ENCODE measurements around the gene NME5. TPM values are rescaled to one million over a fixed set of nuclear protein-coding genes. Genes with fewer than 3 reads are reported as not detected.

Gene NME5
- total RNA-seq, 4 donors from 2014 or later, result 4.3 to 14.4 (median 12.0) TPM

DNA sequence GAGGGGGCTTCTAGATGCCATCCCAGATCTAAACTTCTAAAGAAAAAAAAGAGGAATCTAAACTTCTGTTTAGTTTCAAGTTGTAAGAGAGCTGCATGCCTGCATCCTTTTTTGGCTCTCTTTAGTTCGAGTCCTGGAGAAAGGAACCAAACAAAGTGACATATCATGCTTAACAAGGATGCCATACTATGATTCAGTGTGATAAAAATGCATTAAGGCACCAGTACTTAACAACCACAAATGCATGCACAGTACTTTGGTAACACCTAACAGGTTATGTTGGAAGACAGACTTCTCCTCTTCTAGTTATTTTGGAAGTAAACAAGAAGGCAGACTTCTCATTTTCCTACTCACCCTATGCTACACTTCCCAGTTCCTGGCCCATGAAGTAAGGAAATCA lies 27.3 kb downstream of the NME5 start:
- Histone ChIP-seq H3K9me3 (no peaks in the 10 kb centered on the region), H3K27ac (no peak overlapping the region), H3K36me3 (no peaks in the 10 kb centered on the region), H3K27me3 (no peaks in the 10 kb centered on the region), H3K4me1 (peaks cover 5 to 13% of the 10 kb centered on the region in 2 donors), H3K4me3 (replicated peaks in 1 of 3) (no peak overlapping the region)
- DNase-seq, result no peak
- WGBS, 2 donors, result 43 to 59% methylated on average over 1 of the region's 1 CpG
- intact Hi-C loops (cut with DNase I), result no loop called here
- no peak for TF ChIP-seq POLR2A (IDR thresholded peaks at IDR 0.05)
- no peak for TF ChIP-seq CTCF (IDR thresholded peaks at IDR 0.05)

GRCh38 chr5:138111181-138111580 lies 28.0 kb downstream of the NME5 start:
- peaks cover 5 to 13% of the 10 kb centered on the region in 2 donors for H3K4me1 ChIP-seq
- no peaks in the 10 kb centered on the region for H3K27me3 ChIP-seq
- H3K36me3 ChIP-seq, result no peaks in the 10 kb centered on the region
- no peak overlapping the region for H3K4me3 ChIP-seq (replicated peaks in 1 of 3)
- TF ChIP-seq CTCF (IDR thresholded peaks at IDR 0.05) (no peak), POLR2A (IDR thresholded peaks at IDR 0.05) (no peak)
- 69 to 70% methylated on average over 4 of the region's 4 CpGs for WGBS, 2 donors
- intact Hi-C loops (cut with DNase I), result no loop called here
- H3K27ac ChIP-seq, result no peak overlapping the region
- H3K9me3 ChIP-seq, result no peaks in the 10 kb centered on the region
- DNase-seq, result no peak

DNA sequence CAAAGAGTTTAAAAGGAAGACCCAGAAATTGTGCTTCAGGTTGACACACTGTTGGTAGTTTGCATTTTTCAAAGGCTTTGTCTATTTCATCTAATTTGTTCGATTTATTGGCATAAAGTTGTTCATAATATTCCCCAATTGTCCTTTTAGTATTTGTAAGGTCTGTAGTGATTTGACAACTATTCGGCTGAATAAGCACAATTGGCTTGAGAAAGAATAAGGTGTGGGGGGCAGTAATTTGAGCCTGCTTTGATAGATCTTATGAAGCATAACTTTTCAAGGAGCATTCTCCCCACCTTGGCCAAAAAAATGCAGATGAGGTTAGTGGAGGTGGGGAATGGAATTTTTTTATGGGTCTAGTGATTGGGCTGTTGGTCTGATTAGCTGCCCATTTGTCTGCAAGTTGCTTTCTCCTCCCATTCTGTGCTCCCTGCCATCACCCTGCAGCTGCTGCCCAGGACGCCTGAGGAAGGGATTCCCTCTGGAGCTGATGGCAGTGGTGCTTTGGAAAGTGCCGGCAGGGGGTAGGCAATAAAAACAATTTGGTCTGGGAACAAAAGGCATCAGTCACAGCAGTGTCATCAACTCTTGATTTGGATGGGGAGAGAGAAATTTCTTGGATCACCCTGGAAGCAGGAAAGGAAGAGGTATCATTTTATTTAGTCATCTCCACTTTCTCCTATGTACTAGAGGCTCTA lies 28.8 kb downstream of the NME5 start:
- no peak overlapping the region for H3K27ac ChIP-seq
- H3K27me3 ChIP-seq, result no peaks in the 10 kb centered on the region
- H3K4me1 ChIP-seq, result peaks cover 5 to 13% of the 10 kb centered on the region in 2 donors
- no peak for TF ChIP-seq POLR2A (IDR thresholded peaks at IDR 0.05)
- TF ChIP-seq CTCF (IDR thresholded peaks at IDR 0.05), result no peak
- DNase-seq, result peak; percentile 30 to 47
- intact Hi-C loops (cut with DNase I), result no loop called here
- H3K4me3 ChIP-seq (replicated peaks in 1 of 3), result no peak overlapping the region
- H3K36me3 ChIP-seq, result no peaks in the 10 kb centered on the region
- H3K9me3 ChIP-seq, result no peaks in the 10 kb centered on the region
- WGBS, 2 donors, result 35 to 39% methylated on average over 4 of the region's 4 CpGs

DNA sequence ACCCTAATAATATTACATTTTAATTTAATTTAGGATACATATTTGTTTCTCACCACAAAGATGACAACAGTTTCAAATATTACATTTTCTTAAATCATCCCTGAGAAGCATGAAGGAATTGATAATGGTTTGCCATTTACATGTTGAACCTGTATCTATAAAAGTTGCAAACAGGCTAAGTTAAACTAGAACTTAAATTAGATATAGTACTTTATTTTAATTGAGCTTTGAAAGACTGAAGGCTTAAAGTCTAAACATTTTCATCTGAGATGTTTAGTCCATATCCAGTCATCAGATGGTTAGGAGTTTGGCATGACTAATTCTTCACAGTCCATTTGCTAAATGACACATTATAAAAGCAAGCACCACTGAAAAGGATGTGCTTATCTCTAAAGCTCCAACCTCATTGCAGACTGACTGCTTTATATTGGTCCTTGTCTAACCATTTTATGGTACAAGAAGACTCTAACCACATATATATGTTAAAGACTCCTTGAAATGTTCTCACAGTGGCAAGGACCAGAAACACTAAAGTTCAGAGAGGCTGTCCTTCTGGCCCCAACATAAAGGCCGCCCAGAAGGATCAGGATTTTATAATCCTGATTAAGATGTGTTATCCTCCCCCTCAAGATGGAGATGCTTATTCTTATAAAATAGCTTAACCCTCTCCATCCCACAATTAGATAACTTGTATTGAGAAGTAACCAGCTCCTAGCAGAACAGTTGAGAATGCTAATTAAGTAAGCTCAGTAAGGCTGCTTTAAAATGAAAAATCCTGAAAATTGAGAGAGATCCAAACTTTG lies 29.6 kb downstream of the NME5 start:
- intact Hi-C loops (cut with DNase I), result no loop called here
- Histone ChIP-seq H3K27me3 (no peaks in the 10 kb centered on the region), H3K27ac (no peak overlapping the region), H3K4me3 (replicated peaks in 1 of 3) (no peak overlapping the region), H3K9me3 (no peaks in the 10 kb centered on the region), H3K4me1 (peaks cover 5 to 13% of the 10 kb centered on the region in 2 donors), H3K36me3 (no peaks in the 10 kb centered on the region)
- DNase-seq, result no peak
- TF ChIP-seq POLR2A (IDR thresholded peaks at IDR 0.05), result no peak
- no peak for TF ChIP-seq CTCF (IDR thresholded peaks at IDR 0.05)
- 90 to 100% methylated on average over 1 of the region's 1 CpG for WGBS, 2 donors

GRCh38 chr5:138107213-138107612 lies 32.0 kb downstream of the NME5 start:
- Histone ChIP-seq H3K9me3 (no peaks in the 10 kb centered on the region), H3K4me3 (replicated peaks in 1 of 3) (no peak overlapping the region), H3K4me1 (peaks cover 5 to 13% of the 10 kb centered on the region in 2 donors), H3K27me3 (no peaks in the 10 kb centered on the region), H3K36me3 (no peaks in the 10 kb centered on the region), H3K27ac (no peak overlapping the region)
- DNase-seq, result no peak
- intact Hi-C loops (cut with DNase I), result no loop called here
- TF ChIP-seq POLR2A (IDR thresholded peaks at IDR 0.05) (no peak), CTCF (IDR thresholded peaks at IDR 0.05) (no peak)
- WGBS, 2 donors, result 70 to 79% methylated on average over 1 of the region's 1 CpG
